Medulla oblongata (tissue), 1 donor: ENCODE measurements around the gene ETAA1.

ENCODE experiments used
- DNase-seq: peaks from one replicate; pipeline ENCODE4 v3.0.0-alpha.2; 2015; ENCODE audit errors: extremely low spot score

ETAA1 gene

GRCh38 chr2:67397143-67397986, at the start of gene ETAA1:
TSS of gene ETAA1 (plus strand) at chr2:67397333. CDS start at chr2:67397449, 116 bp downstream.
- peak; percentile 94 for DNase-seq

- DNase-seq, result no peak
These were observed 30.2 kb upstream of the ETAA1 start for GRCh38 chr2:67366832-67367412.

GRCh38 chr2:67374481-67374880, 22.7 kb upstream of the ETAA1 start:
- DNase-seq, result no peak

- no peak for DNase-seq
These were observed 22.2 kb upstream of the ETAA1 start for GRCh38 chr2:67374949-67375348.

GRCh38 chr2:67378555-67378954, 18.6 kb upstream of the ETAA1 start:
- DNase-seq, result no peak

- no peak for DNase-seq
These were observed 18.1 kb upstream of the ETAA1 start for GRCh38 chr2:67379048-67379447.

GRCh38 chr2:67384123-67384822, 12.9 kb upstream of the ETAA1 start:
- DNase-seq, result no peak

GRCh38 chr2:67388680-67389079, 8.5 kb upstream of the ETAA1 start:
- no peak for DNase-seq

GRCh38 chr2:67389286-67389685, 7.8 kb upstream of the ETAA1 start:
- no peak for DNase-seq

- no peak for DNase-seq
These were observed 7.3 kb upstream of the ETAA1 start for GRCh38 chr2:67389788-67390187.

GRCh38 chr2:67393237-67393636, 3.9 kb upstream of the ETAA1 start:
- no peak for DNase-seq

GRCh38 chr2:67394734-67395133, 2.4 kb upstream of the ETAA1 start:
- no peak for DNase-seq

GRCh38 chr2:67399144-67399543, 2.0 kb downstream of the ETAA1 start:
- DNase-seq, result no peak

- DNase-seq, result no peak
These were observed 2.8 kb downstream of the ETAA1 start for GRCh38 chr2:67399831-67400489.

- no peak for DNase-seq
These were observed 3.7 kb downstream of the ETAA1 start for GRCh38 chr2:67400560-67401485.

GRCh38 chr2:67408346-67408745, 11.2 kb downstream of the ETAA1 start:
- no peak for DNase-seq

GRCh38 chr2:67412424-67412823, 15.3 kb downstream of the ETAA1 start:
- no peak for DNase-seq

- no peak for DNase-seq
These were observed 17.7 kb downstream of the ETAA1 start for GRCh38 chr2:67414867-67415266.

GRCh38 chr2:67416136-67416535, 19.0 kb downstream of the ETAA1 start:
- DNase-seq, result no peak

GRCh38 chr2:67423489-67423888, 26.4 kb downstream of the ETAA1 start:
- no peak for DNase-seq

- DNase-seq, result no peak
These were observed 39.1 kb downstream of the ETAA1 start for GRCh38 chr2:67436221-67436620.
